CD4-positive, alpha-beta T cell treated with Interleukin-21 for 1 hour (primary cell): ENCODE measurements around the gene ZBTB20.
"Not testable (repeated sequence)": the region's sequence is repeated elsewhere in the genome, so short reads cannot be mapped to it uniquely, and the experiment has no call there.

Source experiments
- DNase-seq: peaks from one replicate; pipeline ENCODE4 v3.0.0-alpha.2; 2020

Gene ZBTB20

DNA sequence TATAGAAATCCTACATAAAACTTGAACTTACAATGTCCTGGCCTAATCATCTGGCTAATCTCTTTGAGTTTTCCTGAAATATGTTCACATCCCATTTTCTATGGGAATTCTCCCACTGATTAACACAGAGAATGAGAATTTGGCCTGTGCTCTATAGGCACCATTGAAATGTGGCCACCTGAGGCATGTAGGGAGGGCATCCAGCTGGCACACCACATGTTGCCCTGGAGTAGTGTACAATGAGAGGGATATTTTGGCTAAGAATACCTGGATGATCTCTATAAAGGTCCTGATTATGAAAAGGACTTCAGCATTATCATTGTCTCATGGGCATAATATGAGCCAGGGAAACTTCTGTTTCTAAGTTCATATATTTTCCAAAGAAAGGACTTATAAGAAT, 324.0 kb downstream of the ZBTB20 start:
- no peak for DNase-seq

GRCh38 chr3:114816052-114816451, 331.0 kb downstream of the ZBTB20 start:
- DNase-seq: no peak

DNA sequence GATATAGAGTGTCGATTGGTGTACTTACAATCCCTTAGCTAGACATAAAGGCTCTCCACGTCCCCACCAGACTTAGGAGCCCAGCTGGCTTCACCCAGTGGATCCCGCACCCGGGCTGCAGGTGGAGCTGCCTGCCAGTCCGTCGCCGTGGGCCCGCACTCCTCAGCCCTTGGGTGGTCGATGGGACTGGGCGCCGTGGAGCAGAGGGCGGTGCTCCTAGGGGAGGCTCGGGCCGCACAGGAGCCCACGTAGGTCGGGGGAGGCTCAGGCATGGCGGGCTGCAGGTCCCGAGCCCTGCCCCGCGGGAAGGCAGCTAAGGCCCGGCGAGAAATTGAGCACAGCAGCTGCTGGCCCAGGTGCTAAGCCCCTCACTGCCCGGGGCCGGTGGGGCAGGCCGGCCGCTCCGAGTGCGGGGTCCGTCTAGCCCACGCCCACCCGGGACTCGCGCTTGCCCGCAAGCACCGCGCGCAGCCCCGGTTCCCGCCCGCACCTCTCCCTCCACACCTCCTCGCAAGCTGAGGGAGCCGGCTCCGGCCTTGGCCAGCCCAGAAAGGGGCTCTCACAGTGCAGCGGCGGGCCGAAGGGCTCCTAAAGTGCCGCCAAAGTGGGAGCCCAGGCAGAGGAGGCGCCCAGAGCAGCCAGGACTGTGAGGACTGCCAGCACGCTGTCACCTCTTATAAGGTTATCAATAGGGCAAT, 334.4 kb downstream of the ZBTB20 start:
- DNase-seq: not testable (repeated sequence)

DNA sequence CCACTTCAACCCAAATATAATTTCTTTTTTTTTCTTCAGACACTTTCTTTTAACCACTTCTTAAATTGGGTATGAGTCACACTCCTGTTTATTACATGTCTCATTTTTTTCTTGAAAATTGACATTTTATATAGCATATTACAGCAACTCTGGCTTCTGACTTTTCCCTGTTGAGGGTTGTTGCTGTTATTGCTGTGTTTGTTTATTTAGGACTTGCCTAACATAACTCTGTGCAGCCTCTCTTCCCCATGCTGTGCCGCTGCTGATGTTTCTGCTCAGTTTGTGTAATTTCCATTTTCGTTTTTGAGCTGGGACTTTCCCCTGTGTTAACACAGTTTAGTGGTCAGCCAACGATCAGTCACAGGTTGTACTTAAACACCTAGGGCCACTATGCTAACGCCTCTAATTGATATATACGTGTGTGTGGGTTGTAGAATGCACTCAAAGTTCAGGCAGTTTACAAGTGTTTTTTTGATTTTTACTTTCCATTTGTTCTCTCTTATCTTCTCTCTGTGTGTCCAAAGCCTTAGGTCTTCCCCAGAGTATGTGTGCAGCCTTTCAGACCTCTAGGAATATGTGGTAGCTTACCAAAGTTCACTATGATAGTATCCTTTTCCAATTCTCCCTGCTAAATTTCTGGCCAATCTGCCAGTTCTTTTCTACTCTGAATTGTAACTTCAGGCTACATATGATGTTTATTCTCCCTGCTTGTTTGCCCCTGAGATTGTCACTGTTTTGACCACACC, 337.2 kb downstream of the ZBTB20 start:
- peak; percentile 46 for DNase-seq

DNA sequence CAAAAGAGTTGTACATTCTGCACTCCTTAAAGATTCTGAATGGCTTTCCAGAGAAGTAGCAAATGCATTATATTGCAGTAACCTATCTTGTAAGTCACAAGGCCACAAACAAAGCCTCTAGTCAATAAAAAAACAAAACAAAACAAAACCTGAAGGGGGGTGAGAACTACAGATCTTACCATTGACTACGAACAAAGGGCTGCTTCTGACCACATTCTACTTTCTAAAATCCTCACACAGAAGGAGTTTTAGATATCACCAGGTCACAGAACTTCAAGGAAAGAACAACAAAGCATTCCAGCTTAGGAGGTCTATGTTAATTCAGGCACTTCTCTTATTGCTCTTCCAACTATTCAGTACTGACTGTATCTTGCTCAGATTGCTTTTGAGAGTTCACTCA, 343.0 kb downstream of the ZBTB20 start:
- DNase-seq: no peak

DNA sequence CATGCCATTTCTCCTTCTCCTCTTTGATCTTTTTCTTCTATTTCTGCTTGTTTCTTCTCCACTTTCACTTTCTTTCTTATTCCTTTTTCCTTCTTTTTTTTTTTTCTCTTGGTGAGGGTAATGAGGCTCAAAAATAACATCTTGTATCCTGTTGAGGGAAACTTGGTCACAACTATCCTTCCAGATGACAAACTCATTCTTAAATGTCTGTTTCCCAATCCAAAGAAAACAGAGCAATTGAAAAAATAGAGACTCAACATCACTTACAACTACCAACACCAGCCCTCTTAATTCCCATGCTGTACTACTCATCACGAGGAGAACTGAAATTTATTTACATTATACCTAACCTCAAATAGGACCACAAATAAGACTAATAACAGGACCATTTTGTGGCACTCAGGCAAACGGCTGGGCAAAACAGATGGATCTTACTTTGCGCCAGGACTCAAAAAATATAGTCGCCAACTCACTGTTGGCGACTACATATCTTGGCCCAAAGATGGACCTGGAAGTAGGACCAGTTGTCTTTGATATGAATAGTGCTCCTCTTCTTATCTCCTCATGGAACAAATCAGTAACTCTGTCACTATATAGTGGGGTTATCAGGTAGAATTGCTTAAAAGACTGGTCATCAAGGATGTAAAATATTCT, 343.9 kb downstream of the ZBTB20 start:
- no peak for DNase-seq

DNA sequence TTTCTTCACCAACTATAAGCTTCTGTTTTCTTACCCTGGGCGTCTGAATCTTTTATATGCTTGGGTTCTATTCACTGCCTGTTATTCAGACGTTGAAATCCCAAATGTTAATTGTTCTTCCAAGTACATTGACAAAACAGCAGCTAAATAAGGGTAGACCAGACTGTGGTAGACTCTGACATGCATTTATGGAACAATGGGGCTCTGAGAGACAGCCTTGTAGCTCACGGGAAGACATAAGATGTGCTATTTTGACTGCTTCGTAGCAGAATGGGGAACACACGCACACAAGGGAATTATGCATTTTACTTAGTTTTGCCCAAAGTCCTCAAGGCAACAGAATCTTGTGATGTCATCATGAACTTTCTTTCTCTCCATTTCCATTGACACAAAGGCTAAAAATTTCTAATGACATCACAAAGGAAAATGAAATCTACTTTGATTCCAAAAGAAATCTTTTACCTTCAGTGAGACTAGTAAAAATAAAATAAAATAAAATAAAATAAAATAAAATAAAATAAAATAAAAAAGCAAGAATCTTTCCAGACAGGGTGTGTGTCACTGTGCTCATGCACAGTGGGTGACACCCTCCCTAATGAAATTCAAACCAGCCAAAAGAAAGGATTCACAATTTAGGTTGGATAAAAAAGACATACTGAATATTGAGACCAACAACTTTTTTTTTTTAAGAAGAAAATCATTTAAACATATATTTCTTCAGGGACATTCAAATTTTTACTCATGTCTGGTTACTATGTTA, 346.6 kb downstream of the ZBTB20 start:
- DNase-seq: no peak

GRCh38 chr3:114799816-114800215, 347.3 kb downstream of the ZBTB20 start:
- no peak for DNase-seq

DNA sequence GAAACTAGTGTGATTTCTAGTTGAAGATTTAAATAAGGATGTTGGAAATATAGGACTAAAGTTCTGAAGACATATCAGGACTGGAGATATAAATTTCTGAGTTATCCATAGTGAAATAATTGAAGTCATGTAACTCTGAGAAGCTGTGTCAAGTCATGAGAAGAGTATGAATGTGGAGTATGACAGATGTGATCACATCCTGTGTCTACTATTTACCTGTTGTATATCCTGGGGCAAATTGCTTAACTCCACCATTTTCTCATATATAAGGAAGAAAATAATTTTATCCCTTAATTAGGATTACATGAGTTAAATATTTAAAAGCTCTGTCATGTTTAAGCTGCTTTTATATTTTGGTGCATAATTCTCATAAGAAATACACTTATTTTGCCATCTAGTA, 350.3 kb downstream of the ZBTB20 start:
- no peak for DNase-seq

DNA sequence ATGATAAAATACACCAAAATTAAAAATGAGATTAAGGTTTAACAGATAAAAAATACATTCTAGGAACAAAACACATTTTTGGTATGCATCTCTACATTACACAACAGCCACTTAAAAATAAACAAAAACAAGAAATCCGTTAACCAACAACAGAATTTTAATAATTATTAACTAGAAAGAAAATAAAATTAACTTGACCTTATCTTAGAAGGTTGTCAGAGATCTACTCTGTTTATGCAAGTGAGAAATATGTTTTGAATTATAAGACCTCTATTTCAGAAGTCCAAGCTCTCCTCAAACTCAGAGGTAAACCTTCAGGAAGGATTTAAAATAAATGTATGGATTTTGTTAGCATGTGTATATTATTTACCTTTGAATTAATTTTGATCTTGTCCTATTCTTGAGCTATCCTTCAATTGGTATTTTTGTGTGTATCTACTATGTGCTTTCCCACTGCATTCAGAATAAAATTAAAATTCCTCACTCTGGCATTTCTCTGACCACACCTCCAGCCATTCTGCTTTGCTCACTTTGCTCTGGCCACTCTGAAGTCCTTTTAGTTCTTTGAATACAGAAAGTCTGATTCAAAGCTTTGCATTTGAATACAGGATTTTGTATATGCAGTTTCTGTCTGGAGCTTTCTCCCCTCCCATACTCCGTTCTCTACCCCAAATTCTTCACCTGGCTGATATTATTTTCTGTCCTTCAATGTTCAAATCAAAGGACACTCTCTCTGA, 352.0 kb downstream of the ZBTB20 start:
- DNase-seq: no peak

DNA sequence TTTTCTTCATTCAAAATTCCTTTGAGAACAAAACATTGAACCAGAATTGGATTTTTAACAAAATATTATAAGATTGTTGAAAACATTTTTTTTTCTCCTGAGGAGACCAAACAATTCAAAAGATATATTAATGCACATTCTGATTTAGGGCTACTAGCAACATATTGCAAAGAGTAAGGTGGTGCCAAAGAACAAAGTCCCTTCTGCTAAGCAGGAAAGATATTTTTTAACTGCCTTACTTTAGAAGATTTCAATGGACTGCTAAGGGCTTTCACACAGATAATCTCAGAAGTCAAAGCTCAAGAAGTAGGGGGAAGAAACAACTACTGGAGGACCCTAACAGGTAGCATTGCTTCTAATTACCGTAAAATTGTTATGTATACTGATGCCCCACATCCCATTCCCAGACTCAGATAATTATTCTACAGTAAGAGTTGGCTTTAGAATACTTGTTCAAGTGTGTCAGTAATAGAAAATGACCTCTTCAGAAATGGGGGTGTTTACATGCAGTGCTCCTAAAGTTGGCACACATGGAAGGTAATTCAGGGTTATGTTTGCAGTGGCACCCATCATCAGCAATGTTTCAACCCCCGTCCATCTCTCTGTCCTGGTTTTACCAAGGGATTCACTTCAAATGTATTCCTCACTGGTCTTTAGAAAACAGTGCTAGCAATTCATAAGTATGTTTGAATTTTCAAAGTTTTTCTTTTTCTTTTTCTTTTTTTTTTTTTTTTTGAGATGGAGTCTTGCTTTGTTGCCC, 354.7 kb downstream of the ZBTB20 start:
- no peak for DNase-seq

DNA sequence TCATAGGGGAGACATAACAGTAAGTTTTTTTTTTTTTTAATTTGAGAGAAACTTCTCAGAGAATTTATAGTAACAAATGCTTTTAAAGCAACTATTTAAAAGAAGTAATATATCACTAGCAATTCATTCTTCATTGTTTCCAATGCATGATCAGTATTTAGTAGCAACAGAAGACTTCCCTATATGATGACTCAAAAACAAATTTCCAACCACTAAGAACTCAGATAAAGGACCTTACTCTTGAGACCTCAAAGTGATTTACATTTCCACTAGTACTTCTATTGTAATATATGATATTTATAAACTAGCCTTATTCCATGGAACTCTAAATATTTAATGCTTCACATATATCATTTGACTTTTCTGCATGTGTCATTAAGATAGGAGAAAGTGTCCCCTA, 356.3 kb downstream of the ZBTB20 start:
- DNase-seq: no peak

DNA sequence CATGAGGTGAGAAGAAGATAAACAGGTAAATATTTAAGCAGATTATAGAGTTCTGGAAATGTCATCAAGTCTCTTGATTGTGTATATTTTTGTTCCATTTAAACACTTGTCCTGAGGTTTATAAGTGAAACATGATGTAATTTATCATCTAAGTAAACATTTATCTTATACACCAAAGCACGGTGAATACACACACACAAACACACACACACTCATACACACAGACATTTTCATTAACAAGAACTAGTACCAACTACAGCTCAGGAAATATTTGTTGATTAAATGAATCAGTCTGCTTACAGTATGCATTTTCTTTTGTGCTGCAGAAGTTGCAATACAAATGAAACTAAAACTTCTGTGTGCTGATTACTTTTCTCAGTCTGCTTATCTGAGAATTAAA, 357.3 kb downstream of the ZBTB20 start:
- no peak for DNase-seq

- no peak for DNase-seq
Observed at GRCh38 chr3:114775395-114775794, 371.7 kb downstream of the ZBTB20 start.

GRCh38 chr3:114770874-114771273, 376.2 kb downstream of the ZBTB20 start:
- DNase-seq: no peak

DNA sequence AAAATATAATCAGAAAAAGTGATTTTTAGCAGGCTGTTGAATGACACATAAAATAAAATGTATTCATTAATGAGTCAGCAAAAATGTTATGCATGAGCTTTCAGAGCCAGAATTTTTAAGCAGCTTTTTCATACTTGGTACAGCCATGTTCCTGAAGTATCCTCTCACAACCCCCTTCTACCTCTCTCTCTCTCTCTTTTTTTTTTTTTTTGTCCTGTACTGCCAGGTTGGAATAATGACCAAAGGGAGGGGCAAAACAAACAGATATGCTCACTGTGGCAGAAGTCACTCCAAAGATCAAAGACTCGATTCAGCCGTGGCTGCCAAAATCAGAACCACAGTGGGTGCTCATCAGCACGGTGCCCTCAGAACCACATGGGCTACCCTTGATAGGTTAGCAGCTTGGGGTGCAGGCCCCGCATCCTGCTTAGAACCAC, 383.0 kb downstream of the ZBTB20 start:
- DNase-seq: no peak

- DNase-seq: no peak
Observed at GRCh38 chr3:114762144-114762543, 384.9 kb downstream of the ZBTB20 start.

- no peak for DNase-seq
Observed at GRCh38 chr3:114760679-114761078, 386.4 kb downstream of the ZBTB20 start.

DNA sequence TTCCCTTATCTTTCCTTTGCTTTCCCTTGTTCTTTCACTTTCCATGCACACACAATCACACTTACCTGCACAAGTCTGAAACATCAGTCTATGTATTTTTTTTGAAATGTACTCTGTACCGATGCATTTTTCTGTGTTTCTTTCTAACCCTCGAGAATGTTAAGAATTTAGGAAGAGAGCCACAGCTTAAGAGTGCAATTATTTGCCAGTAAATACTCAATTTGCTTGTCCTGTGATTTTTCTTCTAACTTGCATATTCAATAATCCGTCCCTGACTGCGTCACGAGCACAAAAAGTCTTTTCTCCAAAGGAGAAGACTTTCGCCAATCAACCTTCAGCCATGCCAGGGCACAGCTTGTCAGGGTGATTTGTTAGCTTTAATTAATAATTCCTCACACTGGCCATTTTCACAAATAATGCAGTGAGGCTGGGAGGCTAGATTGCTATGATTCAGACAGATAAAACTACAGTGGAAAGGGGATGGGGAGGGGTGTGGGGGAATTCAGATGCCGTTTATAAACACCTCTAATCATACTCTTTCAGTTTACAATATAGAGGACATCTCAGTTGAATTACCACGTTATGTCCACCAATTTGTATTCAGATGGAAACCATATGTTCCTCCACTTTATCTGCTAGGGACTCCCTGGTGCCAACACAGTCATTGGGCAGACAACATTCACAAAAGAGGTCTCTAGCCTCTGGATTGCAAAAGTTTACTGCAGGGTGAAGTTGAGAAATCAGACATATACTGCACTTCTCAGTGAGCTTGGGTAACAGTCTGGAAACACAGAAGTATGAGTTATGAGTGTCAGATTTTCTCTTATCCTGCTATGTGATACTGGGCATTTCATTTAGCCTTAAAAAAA, 388.0 kb downstream of the ZBTB20 start:
- no peak for DNase-seq

DNA sequence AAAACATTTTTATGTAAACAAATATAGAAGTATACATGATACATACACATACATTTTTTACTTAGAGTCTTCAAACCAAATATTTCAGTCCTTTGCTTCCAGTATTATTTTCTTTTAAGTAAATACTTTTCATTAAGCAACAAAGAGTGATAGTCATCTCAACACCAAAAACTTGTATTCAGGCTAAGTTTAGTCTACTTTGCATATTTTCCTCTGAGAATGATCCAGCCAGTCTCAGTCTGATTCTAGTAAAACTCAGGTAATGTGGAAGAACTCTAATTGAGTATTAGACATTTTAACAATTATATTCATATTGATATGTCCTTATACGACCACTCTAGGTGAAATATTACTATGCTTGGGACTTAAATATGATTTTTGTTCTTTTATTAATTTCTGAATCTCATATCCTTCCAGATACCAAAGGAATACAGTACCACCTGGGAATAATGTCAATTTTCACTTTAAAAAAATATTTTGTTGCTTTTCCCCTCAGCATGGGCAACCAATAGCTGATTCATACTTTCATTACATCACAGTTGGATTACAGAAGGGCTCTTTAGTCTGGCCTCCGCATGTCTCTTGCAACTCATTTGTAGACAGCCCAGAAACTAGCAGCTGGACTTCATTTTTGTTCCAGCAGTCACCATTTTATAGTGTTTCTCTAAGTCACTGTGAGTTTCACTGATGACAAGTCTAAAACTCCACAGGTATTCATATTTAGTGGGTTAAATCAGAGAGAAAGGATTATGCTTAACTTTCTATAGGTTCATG, 390.4 kb downstream of the ZBTB20 start:
- DNase-seq: no peak
